ENCODE measurements around the gene CRLF2.
"Not testable (repeated sequence)": the region's sequence is repeated elsewhere in the genome, so short reads cannot be mapped to it uniquely, and the experiment has no call there.

CRLF2 gene

GRCh38 chrX:1212532-1212931 lies at the start of gene CRLF2:
Gene CRLF2, minus strand, starts transcription at chrX:1212649. Its CDS starts 15 bp downstream, at chrX:1212634.
- in situ Hi-C loops (cut with HindIII; ENCODE audit: low sequenced_read_pairs) = no loop called here

GRCh38 chrX:1261771-1262170 lies 49.3 kb upstream of the CRLF2 start:
- in situ Hi-C loops (cut with HindIII; ENCODE audit: low sequenced_read_pairs) = not testable (repeated sequence)

- in situ Hi-C loops (cut with HindIII; ENCODE audit: low sequenced_read_pairs) = no loop called here
These were observed 48.8 kb upstream of the CRLF2 start for GRCh38 chrX:1261285-1261684.

GRCh38 chrX:1252861-1253260 lies 40.4 kb upstream of the CRLF2 start:
- in situ Hi-C loops (cut with HindIII; ENCODE audit: low sequenced_read_pairs) = no loop called here

GRCh38 chrX:1249101-1249887 lies 36.8 kb upstream of the CRLF2 start:
- in situ Hi-C loops (cut with HindIII; ENCODE audit: low sequenced_read_pairs) = no loop called here

- in situ Hi-C loops (cut with HindIII; ENCODE audit: low sequenced_read_pairs) = no loop called here
These were observed 36.0 kb upstream of the CRLF2 start for GRCh38 chrX:1248331-1249061.

- in situ Hi-C loops (cut with HindIII; ENCODE audit: low sequenced_read_pairs) = no loop called here
These were observed 34.4 kb upstream of the CRLF2 start for GRCh38 chrX:1246816-1247215.

- in situ Hi-C loops (cut with HindIII; ENCODE audit: low sequenced_read_pairs) = no loop called here
These were observed 32.0 kb upstream of the CRLF2 start for GRCh38 chrX:1244164-1245076.

GRCh38 chrX:1242891-1243402 lies 30.5 kb upstream of the CRLF2 start:
- in situ Hi-C loops (cut with HindIII; ENCODE audit: low sequenced_read_pairs) = no loop called here

- in situ Hi-C loops (cut with HindIII; ENCODE audit: low sequenced_read_pairs) = not testable (repeated sequence)
These were observed 28.1 kb upstream of the CRLF2 start for GRCh38 chrX:1240551-1240950.

- in situ Hi-C loops (cut with HindIII; ENCODE audit: low sequenced_read_pairs) = no loop called here
These were observed 27.3 kb upstream of the CRLF2 start for GRCh38 chrX:1239681-1240142.

GRCh38 chrX:1231850-1232465 lies 19.5 kb upstream of the CRLF2 start:
- in situ Hi-C loops (cut with HindIII; ENCODE audit: low sequenced_read_pairs) = no loop called here

- in situ Hi-C loops (cut with HindIII; ENCODE audit: low sequenced_read_pairs) = not testable (repeated sequence)
These were observed 15.7 kb upstream of the CRLF2 start for GRCh38 chrX:1228101-1228500.

GRCh38 chrX:1226249-1226648 lies 13.8 kb upstream of the CRLF2 start:
- in situ Hi-C loops (cut with HindIII; ENCODE audit: low sequenced_read_pairs) = no loop called here

- in situ Hi-C loops (cut with HindIII; ENCODE audit: low sequenced_read_pairs) = no loop called here
These were observed 12.5 kb upstream of the CRLF2 start for GRCh38 chrX:1224954-1225353.

GRCh38 chrX:1223242-1223600 lies 10.8 kb upstream of the CRLF2 start:
- in situ Hi-C loops (cut with HindIII; ENCODE audit: low sequenced_read_pairs) = no loop called here

- in situ Hi-C loops (cut with HindIII; ENCODE audit: low sequenced_read_pairs) = no loop called here
These were observed 10.2 kb upstream of the CRLF2 start for GRCh38 chrX:1222531-1223241.

GRCh38 chrX:1221296-1221845 lies 8.9 kb upstream of the CRLF2 start:
- in situ Hi-C loops (cut with HindIII; ENCODE audit: low sequenced_read_pairs) = no loop called here

- in situ Hi-C loops (cut with HindIII; ENCODE audit: low sequenced_read_pairs) = no loop called here
These were observed 5.8 kb upstream of the CRLF2 start for GRCh38 chrX:1218286-1218685.
